NCI-H1930 (cell line): ENCODE results near the gene DHRS13.
"Not testable (repeated sequence)": the region's sequence is repeated elsewhere in the genome, so short reads cannot be mapped to it uniquely, and the experiment has no call there.

ENCODE experiments used
- DNase-seq, 2 experiments: peaks; one replicate each; lab custom pipeline; 2025; lab: John Stamatoyannopoulos, UW

The DHRS13 gene

DNA sequence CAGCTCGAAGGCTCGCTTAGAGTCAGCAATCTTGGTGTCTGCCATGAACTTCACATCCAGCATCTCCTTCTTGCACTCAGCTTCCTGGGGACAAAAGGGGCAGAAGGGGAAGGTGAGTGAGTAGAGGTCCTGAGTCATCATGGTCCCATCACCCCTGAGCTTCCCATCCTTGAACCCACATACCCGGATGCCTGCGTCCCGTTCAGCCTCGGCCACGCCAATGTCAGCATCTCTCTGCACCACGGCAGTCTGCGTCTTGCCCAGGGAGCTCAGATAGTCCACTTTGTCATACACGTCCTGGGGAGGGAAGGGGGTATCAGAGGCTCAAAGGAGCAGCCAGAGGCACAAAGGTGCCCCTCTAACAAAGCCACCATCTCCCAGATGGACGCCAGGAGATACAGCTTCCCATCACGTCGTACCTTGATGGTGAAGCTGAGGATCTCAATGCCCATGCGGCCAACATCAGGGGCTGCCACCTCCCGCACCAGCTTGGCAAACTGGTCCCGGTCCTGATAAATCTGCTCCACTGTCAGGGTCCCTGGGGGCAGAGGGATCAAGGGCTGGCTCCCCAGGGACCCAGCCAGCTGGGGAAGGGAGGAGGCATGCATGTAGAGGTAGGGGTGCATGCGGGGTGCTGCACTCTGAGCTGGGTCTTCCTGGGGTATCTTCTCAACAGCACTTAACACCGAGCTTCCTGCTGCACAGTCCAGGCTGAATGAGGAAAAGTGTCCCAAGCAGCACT is 20.6 kb downstream of the DHRS13 start:
- DNase-seq = no peak

GRCh38 chr17:28881533-28882056 is 21.3 kb downstream of the DHRS13 start:
- DNase-seq = no peak

DNA sequence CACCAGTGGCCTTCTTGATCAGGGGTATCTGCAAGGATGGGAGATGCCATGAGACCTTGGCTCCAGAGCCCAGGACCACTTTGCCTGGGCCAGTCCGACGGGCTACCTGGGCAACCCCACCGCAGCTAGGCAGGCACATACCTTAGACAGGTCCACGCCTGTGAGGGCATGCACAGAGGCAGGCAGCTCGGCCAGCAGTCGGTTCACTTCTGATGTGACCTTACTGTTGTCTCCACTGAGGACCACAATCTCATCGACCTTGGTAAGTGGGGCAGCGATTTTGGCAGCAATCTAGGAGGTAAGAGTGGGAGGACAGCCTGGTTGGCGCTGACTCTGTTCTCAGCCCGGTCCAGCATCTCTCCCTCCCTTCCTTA is 22.3 kb downstream of the DHRS13 start:
- no peak for DNase-seq

GRCh38 chr17:28879886-28880571 is 22.9 kb downstream of the DHRS13 start:
- no peak for DNase-seq

DNA sequence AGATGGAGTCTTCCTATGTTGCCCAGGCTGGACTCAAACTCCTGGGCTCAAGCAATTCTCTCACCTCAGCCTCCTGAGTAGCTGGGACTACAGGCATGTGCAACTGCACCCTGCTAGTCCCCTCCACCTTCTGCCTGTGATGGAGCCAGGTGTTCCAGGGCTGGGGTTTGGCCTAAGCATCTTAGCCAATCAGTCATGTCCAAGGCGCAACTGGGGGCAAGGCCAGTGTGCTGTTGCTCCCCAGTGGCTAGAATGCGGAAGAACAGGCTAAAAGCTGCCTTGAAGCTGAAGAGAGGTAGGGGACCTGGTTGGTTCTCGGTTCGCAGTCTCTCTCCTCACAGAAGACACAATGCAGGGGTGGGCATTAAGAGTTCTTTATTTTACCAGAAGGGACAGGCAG is 23.9 kb downstream of the DHRS13 start:
- DNase-seq = no peak

GRCh38 chr17:28878158-28878910 is 24.5 kb downstream of the DHRS13 start:
- DNase-seq = no peak

- not testable (repeated sequence) for DNase-seq
These were observed 25.6 kb downstream of the DHRS13 start for GRCh38 chr17:28877150-28877711.

DNA sequence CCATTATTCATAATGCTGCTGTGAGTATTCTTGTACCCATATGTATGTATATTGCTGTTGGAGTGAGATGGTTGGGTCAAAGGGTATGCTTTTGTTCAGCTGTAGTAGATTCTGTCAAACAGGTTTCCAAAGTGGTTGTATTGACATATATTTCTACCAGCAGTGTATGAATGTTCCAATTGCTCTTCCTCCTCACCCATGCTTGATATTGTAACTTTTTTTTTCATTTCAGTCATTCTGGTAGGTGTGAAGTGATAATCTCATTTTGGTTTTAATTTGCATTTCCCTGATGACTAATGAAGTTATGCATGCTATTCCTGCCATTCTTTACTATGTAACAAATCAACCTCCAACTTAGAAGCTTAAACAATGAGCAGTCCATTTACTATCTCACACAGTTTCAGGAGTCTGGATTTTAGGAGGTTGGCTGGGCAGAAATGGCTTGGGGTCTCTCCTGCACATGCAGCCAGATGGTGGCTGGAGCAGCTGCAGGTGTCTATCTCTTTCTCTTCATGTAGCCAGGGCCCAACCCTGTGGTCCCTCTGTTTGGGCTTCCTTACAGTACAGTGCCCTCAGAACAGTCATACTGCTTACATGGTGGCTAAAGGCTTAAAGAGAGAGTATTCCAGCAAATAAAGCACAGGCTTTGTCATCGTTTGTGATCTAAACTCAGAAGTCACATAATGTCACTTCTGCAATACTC is 26.9 kb downstream of the DHRS13 start:
- DNase-seq = no peak

DNA sequence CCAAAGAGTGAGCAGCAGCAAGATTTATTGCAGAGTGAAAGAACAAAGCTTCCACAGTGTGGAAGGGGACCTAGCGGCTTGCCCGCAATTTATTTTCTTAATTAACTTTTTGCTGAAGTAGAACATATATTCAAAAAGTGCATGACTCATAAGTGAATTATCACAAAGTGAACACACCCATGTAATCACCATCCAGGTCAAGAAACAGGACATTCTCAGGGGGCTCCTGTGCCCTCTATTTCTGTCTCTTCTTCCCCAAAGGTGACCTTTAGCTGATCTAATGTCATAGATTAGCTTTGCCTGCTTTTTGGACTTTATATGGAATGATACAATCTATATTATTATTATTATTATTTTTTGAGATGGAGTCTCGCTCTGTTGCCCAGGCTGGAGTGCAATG is 28.1 kb downstream of the DHRS13 start:
- no peak for DNase-seq

GRCh38 chr17:28873839-28874238 is 29.0 kb downstream of the DHRS13 start:
- no peak for DNase-seq

DNA sequence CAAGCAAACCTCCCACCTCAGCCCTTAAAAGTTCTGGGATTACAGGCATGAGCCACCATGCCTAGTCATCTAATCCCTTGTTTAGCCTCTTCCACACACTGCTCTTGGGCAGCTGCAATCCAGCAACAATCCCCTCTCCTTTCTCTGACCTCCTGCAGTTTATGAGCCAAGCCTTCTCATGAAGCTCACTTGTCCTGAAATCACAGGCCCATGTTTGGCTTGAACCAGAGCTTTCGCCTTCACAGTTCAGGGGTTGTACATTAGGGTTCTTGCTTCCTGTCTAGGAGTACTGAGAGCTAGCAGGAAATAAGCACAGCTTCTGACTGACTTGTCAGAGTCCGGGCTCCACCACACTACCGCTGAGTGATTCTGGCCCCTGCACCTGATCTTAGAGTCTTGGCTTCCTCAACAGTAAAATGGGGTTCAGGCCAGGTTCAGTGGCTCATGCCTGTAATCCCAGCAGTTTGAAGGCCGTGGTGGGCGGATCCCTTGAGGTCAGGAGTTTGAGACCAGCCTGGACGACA is 31.8 kb downstream of the DHRS13 start:
- no peak for DNase-seq

GRCh38 chr17:28867276-28867675 is 35.6 kb downstream of the DHRS13 start:
- no peak for DNase-seq

- no peak for DNase-seq
These were observed 36.7 kb downstream of the DHRS13 start for GRCh38 chr17:28865946-28866752.

GRCh38 chr17:28864991-28865849 is 37.7 kb downstream of the DHRS13 start:
- no peak for DNase-seq

DNA sequence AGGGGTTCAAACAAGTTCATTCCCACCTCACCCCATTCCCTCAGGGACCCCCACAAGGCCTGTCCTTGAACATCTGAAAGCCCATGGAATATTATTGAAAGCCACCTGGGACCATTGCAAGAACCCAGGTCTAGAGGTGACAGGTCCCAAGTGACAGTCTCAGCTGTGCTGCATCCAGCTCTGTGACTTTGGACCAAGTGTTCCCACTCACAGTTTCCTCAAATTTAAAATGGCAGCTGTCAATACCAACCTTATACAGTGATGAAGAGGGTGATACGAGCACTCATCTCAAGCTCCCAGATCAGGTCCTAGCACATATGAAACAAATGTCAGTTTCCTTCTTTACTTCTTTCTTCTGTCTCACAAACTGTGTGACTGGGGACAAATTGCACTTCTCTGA is 38.9 kb downstream of the DHRS13 start:
- no peak for DNase-seq

- no peak for DNase-seq
These were observed 40.3 kb downstream of the DHRS13 start for GRCh38 chr17:28862561-28862960.

DNA sequence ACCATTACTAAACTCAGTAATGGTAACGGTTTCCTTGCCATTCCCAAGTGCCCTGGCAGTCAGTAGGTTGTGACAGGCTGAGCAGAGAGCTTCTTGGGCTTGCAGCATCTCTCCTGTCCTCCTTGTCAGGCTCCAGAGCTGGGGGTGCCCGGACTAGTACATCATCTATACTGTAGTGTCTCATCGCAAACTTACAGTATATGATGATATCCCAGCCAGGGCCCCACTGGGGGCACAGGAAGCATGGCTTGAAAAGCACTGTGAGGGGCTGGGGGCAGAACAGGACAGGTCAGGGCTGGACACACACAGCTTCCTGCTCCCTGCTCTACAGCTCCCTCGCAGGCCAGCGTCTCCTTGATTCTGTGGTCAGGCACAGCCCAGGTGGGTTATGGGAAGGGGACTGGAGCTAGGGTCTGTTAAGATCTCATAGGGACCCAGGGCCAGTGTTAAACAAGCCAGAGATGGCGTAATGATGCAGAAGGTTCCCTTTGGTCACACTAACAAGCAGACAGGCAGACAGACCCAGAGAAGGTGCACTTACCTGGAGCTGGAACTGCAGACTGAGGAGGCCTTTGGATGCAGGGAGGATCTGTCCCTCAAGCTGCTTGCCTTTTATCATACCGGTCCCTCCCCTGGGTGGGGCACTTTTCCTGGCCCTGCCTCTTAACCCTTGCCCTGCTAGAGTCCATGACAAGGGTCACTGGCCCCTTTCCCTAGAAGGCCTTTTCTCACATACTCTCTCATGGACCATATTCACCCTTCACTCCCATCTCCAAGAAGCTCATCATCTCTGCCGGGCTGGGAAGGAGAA is 41.3 kb downstream of the DHRS13 start:
- DNase-seq = no peak

GRCh38 chr17:28860363-28860808 is 42.5 kb downstream of the DHRS13 start:
- DNase-seq = no peak
